Measurements from ENCODE around the gene WDFY2. TPM values are rescaled to one million over a fixed set of nuclear protein-coding genes. Genes with fewer than 3 reads are reported as not detected.

The WDFY2 gene
- total and polyA plus RNA-seq, 2 experiments from 2014 or later = 11.4 to 24.0 TPM

GRCh38 chr13:51549593-51549992 lies 34.7 kb upstream of the WDFY2 start:
- no peaks in the 10 kb centered on the region; the same call in 2 of the 3 replicates for H3K9me3 Mint-ChIP-seq
- peaks cover 2% of the 10 kb centered on the region for H3K27me3 Mint-ChIP-seq (ENCODE audit: insufficient read depth, low read depth, poor library complexity)
- no peaks in the 10 kb centered on the region for H4K20me1 ChIP-seq (replicated peaks; ENCODE audit: insufficient read depth)
- TF ChIP-seq NANOG (IDR thresholded peaks at IDR 0.05; ENCODE audit: borderline replicate concordance) = no peak
- TF ChIP-seq STAT1 (IDR thresholded peaks at IDR 0.05; ENCODE audit: unreplicated experiment) = no peak
- no peak for TF ChIP-seq EZH2 (IDR thresholded peaks at IDR 0.05; ENCODE audit: low read depth, unreplicated experiment)
- no peaks in the 10 kb centered on the region for H3K36me3 Mint-ChIP-seq (ENCODE audit: low read depth)
- no peak overlapping the region for H3K4me3 Mint-ChIP-seq
- no peak overlapping the region for H3K4me3 ChIP-seq
- no peak for ATAC-seq
- no peak overlapping the region for H3K27ac Mint-ChIP-seq
- H3K9me2 ChIP-seq (ENCODE audit: insufficient read depth) = peaks cover 4% of the 10 kb centered on the region; the same call in 1 of the 2 replicates
- no peak overlapping the region for H3K4me2 ChIP-seq
- H3K36me3 ChIP-seq (ENCODE audit: insufficient read depth) = no peaks in the 10 kb centered on the region
- H3K27me3 ChIP-seq (ENCODE audit: insufficient read depth) = no peaks in the 10 kb centered on the region
- no peak overlapping the region for H2AFZ ChIP-seq
- no peak for DNase-seq (ENCODE audit: low spot score)
- peaks cover 6% of the 10 kb centered on the region; the same call in 1 of the 3 replicates for H3K4me1 Mint-ChIP-seq
- no peaks in the 10 kb centered on the region for H3K4me1 ChIP-seq (ENCODE audit: insufficient read depth)
- no peaks in the 10 kb centered on the region for H3F3A ChIP-seq (replicated peaks; ENCODE audit: low read depth)
- no peak overlapping the region for H3K27ac ChIP-seq (ENCODE audit: low read depth)
- no peaks in the 10 kb centered on the region for H3K79me2 ChIP-seq (replicated peaks; ENCODE audit: insufficient read depth)

- no peaks in the 10 kb centered on the region for H3K4me1 ChIP-seq (ENCODE audit: insufficient read depth)
- no peak for TF ChIP-seq ZNF114 (CRISPR knock-in tag; IDR thresholded peaks at IDR 0.05)
- TF ChIP-seq EZH2 (IDR thresholded peaks at IDR 0.05; ENCODE audit: low read depth, unreplicated experiment) = no peak
- no peak for TF ChIP-seq CTCF (conservative IDR thresholded peaks at IDR 0.05; ENCODE audit: low read depth in 2 of 2)
- no peak for TF ChIP-seq ETS1 (IDR thresholded peaks at IDR 0.05)
- TF ChIP-seq POLR2AphosphoS5 (IDR thresholded peaks at IDR 0.05; ENCODE audit: low read depth) = no peak
- no peak for TF ChIP-seq EZH2phosphoT487 (IDR thresholded peaks at IDR 0.05; ENCODE audit: unreplicated experiment)
- TF ChIP-seq CREB1 (CRISPR knock-in tag; IDR thresholded peaks at IDR 0.05; ENCODE audit: low read depth) = no peak
- no peak for TF ChIP-seq REST (IDR thresholded peaks at IDR 0.05; ENCODE audit: unreplicated experiment)
Observed at GRCh38 chr13:51550151-51550550, 34.1 kb upstream of the WDFY2 start.

More at GRCh38 chr13:51550151-51550550, 34.1 kb upstream of the WDFY2 start:
- Mint-ChIP-seq H3K4me3 (no peak overlapping the region), H3K36me3 (ENCODE audit: low read depth) (no peaks in the 10 kb centered on the region), H3K27ac (no peak overlapping the region), H3K4me1 (peaks cover 6% of the 10 kb centered on the region; the same call in 1 of the 3 replicates), H3K27me3 (ENCODE audit: insufficient read depth, low read depth, poor library complexity) (peaks cover 2% of the 10 kb centered on the region), H3K9me3 (no peaks in the 10 kb centered on the region; the same call in 2 of the 3 replicates)
- no peak overlapping the region for H3K4me2 ChIP-seq
- H3K27me3 ChIP-seq (ENCODE audit: insufficient read depth) = no peaks in the 10 kb centered on the region
- ATAC-seq (no peak), DNase-seq (ENCODE audit: low spot score) (no peak)
- H2AFZ ChIP-seq = no peak overlapping the region
- no peaks in the 10 kb centered on the region for H3K36me3 ChIP-seq (ENCODE audit: insufficient read depth)
- H3K9me2 ChIP-seq (ENCODE audit: insufficient read depth) = peaks cover 4% of the 10 kb centered on the region; the same call in 1 of the 2 replicates
- no peaks in the 10 kb centered on the region for H3F3A ChIP-seq (replicated peaks; ENCODE audit: low read depth)
- H3K79me2 ChIP-seq (replicated peaks; ENCODE audit: insufficient read depth) = no peaks in the 10 kb centered on the region
- no peaks in the 10 kb centered on the region for H4K20me1 ChIP-seq (replicated peaks; ENCODE audit: insufficient read depth)
- no peak overlapping the region for H3K4me3 ChIP-seq
- no peak overlapping the region for H3K27ac ChIP-seq (ENCODE audit: low read depth)
